ENCODE results near the gene DLD.
A peak's percentile ranks its signal among the peaks of the same experiment; 100 is the strongest.
"Not testable (repeated sequence)": the region's sequence is repeated elsewhere in the genome, so short reads cannot be mapped to it uniquely, and the experiment has no call there.

The DLD gene, protein sequence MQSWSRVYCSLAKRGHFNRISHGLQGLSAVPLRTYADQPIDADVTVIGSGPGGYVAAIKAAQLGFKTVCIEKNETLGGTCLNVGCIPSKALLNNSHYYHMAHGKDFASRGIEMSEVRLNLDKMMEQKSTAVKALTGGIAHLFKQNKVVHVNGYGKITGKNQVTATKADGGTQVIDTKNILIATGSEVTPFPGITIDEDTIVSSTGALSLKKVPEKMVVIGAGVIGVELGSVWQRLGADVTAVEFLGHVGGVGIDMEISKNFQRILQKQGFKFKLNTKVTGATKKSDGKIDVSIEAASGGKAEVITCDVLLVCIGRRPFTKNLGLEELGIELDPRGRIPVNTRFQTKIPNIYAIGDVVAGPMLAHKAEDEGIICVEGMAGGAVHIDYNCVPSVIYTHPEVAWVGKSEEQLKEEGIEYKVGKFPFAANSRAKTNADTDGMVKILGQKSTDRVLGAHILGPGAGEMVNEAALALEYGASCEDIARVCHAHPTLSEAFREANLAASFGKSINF

DNA sequence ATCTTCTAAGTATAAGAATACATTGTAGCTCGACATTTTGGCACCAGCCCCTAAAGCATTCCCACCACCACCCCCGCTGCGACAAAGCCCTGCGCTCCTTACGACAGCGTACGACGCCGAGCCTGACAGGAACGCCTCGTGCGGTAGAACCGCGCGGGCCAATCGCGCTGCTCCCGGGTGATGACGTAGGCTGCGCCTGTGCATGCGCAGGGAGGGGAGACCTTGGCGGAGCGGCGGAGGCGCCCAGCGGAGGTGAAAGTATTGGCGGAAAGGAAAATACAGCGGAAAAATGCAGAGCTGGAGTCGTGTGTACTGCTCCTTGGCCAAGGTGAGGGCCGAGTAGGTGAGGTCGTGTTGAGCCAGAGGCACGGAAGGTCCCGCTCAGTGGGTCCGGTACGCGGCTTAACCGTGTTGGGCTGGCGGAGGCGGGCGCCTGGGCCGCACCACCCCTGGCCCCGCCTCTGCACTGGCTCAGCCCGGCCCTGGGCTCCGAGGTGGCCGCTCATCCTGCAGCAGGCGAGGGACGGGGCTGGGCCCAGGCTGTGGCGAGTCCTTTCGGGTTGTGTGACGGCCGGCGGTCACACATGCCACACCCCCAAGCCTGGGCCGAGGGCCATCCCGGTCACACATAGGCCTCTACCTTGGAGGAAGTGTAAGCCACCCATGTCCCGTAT is at the start of gene DLD:
TSS of gene DLD (plus strand) at position 222 of the 674 bp plus-strand sequence. CDS start at position 290, 68 bp downstream.
- DNase-seq: peak; percentile 83 to 98

DNA sequence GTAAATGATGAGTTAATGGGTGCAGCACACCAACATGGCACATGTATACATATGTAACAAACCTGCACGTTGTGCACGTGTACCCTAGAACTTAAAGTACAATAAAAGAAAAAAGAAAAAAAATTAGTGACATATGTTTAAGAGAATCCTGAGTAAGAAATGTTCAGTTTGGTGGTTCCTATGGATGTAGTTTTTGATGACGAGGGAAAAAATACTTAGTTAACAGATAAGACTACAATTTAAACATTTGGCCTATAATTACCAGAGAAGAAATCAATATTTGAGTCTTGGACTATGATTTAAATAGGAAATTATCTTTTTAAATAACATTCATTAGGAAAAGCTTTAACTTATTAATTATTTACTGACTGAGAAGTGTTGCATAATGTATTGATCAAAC is 48.8 kb upstream of the DLD start:
- no peak for DNase-seq

DNA sequence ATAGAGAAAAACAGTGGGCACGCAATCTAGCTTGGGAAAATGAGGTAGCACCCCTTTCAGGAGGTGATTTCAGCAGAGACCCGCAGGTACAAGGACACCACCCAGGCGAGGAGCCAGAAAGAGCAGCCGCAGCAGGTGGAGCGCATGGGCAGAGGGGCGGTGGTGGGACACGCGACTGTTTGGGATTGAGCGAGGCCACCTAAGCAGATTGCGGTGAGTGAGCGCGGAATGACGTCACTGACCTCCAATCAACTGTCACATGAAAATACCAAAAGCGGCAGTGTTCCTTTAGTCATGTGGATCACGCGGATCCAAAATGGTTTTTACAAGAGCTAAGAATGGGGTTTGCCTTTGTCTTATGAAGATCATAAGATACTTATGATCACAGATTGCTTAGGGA is 47.8 kb upstream of the DLD start:
- DNase-seq: no peak

DNA sequence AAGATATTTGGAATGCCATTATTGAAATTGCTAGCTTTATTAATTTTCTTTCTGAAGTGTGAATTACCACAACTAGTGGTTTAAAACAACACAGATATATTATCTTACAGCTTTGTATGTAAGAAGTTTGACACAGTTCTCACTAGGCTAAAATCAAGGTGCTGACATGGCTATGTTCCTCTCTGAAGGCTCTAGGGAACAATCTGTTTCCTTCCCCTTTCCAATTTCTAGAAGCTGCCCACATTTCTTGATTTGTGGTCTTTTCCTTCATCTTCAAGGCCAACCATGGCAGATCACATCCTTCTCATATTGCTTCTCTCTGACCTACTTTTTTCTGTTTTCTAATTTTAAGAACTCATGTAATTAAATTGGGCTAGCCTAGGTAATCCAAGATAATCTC is 44.7 kb upstream of the DLD start:
- no peak for DNase-seq

DNA sequence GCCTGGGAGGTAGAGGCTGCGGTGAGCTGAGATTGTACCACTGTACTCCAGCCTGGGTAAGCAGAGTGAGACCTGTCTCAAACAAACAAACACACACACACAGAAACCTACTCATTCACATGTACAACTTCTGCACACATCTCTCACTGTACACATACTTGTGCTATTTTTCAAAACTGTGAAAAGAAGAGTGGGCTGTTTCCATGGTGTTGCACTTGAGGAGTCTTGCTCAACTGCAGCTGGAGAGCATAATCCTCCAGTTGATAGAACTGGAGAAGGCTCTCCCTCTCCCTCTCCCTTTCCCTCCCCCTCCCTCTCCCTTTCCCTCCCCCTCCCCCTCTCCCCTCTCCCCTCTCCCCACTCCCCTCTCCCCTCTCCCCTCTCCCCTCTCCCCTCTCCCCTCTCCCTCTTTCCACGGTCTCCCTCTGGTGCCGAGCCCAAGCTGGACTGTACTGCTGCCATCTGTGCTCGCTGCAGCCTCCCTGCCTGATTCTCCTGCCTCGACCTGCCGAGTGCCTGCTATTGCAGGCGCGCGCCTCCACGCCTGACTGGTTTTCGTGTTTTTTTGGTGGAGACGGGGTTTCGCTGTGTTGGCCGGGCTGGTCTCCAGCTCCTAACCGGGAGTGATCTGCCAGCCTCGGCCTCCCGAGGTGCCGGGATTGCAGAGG is 43.7 kb upstream of the DLD start:
- no peak for DNase-seq

DNA sequence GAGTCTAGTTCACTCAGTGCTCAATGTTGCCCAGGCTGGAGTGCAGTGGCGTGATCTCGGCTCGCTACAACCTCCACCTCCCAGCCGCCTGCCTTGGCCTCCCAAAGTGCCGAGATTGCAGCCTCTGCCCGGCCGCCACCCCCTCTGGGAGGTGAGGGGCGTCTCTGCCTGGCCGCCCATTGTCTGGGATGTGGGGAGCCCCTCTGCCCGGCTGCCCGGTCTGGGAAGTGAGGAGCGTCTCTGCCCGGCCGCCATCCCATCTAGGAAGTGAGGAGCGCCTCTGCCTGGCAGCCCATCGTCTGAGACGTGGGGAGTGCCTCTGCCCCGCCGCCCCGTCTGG is 43.2 kb upstream of the DLD start:
- DNase-seq: not testable (repeated sequence)

DNA sequence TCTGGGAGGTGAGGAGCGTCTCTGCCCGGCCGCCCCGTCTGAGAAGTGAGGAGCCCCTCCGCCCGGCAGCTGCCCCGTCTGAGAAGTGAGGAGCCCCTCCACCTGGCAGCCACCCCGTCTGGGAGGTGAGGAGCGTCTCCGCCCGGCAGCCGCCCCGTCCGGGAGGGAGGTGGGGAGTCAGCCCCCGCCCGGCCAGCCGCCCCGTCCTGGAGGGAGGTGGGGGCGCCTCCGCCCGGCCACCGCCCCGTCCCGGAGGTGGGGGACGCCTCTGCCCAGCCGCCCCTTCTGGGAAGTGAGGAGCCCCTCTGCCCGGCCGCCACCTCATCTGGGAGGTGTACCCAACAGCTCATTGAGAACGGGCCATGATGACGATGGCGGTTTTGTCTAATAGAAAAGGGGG is 42.8 kb upstream of the DLD start:
- DNase-seq: not testable (repeated sequence)

DNA sequence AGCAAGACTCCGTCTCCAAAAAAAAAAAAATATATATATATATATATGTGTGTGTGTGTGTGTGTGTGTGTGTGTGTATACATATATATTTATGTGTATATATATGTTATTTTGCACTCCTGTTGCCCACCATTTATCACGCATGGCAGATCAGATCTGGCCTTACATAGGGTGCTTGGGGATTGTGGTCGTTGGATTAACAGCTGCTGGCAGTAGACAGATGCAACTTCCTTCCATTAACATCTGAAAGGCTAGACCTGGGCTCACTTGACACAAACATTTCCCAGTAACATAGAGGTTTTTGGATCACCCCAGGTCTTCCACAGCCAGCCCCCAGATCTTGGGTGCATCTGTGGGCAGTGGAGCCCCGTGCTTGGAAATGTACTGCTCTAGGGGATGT is 40.8 kb upstream of the DLD start:
- DNase-seq: no peak

DNA sequence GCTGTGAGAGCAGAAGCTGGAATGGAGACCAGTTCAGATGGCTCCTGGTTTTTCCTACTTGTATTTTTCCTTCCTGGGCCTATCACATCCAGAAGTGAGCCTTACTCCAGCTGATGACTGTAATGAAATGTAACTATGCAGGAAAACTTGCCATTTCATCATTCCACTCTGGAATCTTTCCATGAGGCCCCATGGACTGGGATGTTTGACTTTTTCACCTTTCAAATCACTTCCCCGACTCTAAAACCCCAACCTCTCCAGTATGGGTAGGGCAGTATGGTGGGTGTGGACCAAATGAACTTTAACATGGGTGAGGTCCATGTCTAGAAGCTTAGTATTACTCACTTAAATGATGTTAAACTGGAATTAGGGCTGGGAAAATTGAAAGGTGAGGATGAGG is 40.3 kb upstream of the DLD start:
- no peak for DNase-seq

DNA sequence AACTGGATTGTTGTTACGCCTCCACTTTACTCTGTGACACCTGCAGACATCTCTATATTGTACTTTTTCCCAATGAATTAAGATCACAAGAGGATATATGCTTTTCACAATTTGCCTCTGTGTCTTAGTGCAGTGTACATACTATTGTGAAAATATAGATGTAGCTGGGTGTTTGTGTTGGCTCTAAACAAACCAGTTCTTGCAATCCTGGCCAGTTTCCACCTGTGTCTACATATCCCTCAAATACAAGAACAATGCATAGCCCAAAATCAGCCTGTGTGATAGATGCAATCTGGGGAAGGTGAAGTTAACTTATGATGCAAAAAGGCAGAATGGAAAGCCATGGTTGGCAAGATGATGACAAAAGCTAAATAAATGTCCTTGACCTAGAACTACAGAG is 36.5 kb upstream of the DLD start:
- no peak for DNase-seq

DNA sequence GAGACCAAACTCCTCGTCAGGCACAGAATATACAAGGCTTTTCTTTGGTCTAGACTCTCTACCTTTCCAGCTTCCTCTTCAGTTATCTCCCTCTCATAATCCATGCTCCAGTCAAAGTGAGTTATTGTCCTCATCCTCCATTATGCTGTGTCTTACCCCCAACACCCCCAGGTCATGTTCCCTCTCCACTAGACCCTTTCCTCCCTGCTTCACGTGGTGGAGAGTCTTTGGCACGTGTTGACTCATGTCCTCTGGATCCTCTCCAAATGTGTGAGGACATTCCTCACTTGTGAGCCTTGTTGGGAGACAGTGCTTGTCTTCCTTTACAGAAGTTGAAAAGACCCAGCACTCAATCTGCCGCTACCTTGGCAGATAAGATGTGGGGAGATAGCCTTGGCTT is 36.0 kb upstream of the DLD start:
- no peak for DNase-seq

DNA sequence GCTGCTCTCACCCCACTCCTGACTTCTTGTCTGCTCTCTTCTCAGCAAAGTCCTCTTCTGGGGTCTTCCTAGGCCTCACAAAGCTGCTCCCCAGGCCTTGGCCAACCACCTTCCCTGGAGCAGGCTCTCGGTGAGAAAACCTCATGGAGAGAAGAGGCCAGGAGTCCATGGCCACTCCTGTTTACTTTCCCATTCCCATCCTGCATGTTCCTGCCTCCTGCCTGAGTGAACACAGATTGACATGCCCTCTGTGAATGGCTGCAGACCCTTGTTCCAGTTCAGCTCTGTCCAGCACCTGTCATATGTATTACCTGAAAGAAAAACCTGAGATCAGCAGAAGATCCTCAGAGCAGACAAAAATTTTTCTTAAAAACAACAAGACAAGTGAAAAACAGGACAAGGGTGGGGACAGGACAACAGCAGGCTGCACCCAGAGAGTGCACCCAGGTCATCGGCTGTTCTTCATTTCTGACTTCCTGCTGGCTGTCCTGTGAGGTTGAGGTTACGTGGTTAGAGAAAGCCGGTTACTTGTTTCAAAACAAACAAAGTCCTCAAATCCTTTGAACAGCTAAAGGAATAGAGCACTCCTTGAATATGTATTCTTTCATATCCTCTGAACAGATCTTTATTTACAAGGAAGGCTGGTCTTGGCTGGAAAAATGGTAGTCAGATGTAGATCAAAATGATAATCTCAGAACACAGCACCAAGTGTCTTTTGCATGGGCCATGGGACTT is 34.0 kb upstream of the DLD start:
- no peak for DNase-seq

DNA sequence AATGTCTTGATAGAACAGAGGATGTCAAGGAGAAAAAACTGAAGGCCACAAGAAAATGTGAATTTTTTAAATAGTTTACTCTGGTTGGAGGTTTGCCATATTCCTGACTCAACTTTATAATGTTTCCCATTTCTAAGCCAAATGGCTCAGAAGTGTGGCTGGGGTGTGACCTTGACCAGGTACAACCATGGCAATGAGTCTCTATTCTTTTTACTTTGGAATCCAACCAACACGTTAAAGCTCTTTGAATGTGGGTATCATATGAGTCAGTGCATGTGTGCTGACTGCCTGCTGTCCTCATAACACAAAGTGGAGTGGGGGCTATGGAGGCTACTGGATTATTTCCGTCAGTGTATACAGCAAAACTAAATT is 33.5 kb upstream of the DLD start:
- DNase-seq: no peak

DNA sequence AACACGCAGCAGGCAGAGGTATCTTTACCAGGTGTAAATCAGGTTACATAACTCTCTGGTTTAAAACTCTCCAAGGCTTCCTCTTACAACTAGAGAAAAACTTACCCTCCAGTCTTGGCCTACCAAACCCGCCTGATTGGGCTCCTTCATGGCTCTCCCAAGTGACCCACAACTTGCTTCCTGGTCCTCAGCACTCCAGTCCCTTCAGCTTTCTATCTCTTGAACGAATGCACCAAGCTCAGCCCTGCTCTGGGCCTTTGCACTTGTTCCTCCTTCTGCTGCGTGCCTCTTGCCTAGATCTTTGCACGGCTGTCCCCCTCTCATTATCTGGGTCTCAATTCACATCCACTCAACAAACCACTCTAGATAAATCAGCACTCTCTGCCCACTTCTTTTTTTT is 32.7 kb upstream of the DLD start:
- no peak for DNase-seq

DNA sequence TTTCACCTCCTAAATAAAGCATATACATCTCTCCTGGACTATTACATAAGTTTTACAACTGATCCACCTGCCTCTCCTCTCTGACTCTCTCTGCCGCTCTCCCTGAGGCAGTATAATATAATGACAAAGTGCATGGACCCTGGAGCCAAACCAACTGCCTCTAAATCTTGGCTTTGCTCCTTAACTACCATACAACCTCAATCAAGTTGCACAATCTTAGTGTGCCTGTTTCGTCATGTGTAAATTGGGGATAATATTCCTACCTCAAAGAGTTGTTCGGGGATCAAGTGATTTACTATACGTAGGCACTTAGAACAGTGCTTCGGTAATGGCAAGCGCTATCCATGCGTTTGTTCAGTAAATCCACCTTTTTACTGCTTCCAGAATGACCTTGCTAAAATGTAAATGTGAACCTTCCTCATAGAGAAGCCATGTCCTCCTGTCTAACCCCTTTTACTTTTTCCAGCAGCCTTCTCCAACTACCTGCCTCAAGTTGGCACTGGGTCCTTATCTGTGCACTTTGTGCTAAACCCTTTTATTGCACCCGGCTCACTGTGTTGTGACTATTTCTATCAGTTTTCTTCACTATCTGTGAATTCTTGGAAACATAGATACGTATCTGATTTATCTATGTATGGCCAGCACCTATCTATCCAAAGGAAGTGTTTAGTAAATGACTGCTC is 30.6 kb upstream of the DLD start:
- DNase-seq: no peak

DNA sequence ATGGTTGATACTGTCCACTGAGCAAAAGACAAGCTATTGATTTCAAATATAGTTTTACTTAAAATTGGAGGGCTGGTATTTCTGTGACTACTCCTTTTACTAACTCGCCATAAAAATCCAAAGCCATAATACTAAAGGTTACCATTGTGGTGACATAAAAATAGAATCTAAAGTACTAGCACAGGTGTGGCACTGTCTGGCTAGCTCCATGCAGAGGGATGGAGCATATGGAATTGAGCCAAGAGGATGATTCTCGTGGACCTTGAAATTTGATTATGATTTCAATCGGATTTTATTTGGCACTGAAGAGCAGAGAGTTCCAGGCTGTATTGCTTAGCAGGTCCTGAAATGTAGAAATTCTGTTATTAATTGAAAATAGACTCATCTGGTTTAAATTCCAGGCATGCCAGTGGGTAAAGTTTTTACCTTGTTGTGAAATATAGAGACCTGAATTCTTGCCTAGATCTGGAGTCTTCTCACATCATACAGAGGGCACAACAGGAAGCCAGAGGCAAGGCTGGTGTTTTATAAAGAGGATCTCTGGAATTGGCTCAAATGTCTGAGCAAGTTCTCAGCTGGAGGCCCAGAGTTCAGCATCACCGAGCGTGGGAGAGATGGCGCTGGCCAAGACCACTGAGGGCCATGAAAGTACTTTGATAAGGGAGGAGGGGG is 29.9 kb upstream of the DLD start:
- no peak for DNase-seq

DNA sequence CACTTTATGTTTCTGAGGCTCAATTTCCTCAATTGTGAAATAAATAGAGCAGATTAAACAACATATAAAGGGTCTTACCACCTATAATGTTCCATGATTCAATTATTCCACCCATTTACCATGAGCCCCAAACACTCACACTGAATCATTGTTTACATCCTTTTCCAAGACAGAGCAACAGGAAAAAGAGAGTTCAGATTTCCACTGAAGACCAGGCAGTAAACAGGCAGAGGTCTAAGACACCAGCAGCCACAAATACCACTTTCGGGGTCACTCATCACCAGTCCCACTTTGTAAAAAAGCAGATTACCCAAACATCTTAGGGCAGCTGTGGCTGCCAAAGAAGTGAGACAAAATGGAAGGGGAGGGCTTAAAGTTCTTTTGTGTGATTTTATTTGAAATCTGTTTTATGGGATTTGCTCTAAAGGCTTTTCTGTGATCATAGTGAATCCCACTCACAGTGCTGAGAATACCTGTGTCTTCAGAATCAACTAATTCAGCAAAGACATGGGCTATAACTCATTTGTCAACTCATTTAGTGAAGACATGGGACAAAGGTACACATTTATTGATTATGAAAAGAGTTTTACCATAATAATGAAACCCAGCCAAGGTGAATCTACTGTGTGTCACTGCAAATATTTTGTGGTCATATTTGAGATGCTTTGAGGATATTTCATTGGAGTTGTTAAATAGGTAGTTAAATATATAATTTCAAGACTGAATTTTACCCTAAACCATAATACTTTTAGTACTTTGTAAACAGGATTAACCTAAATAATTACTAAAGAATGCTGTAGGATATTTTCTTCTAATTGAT is 24.8 kb upstream of the DLD start:
- no peak for DNase-seq

DNA sequence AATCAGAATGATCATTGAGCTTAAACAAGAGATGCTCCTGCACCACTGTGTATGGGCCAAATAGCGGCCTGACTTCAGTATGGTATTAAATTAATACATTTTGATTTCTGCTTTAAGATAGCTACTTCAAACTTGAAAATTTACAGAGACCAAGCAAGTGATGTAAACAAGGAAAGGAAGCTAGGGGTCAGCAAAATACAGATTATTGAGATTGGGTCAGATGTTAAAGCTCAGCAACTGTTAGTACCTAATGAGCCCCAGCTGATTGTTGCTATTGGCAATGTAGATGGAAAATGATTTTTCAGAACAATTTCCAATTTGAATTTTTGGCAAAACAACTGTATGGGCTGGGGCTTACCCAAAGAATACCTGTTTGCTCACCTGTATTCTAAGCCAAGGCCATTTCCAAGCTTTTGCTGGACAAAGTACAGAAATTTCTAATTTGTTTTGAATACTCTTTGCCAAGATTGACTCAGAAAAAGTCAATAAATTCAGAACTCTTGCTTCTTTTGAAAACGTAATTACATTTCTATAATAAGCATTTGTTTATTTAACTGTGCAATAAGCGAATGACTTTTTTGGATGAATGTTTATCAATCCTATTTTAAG is 23.0 kb upstream of the DLD start:
- DNase-seq: no peak

DNA sequence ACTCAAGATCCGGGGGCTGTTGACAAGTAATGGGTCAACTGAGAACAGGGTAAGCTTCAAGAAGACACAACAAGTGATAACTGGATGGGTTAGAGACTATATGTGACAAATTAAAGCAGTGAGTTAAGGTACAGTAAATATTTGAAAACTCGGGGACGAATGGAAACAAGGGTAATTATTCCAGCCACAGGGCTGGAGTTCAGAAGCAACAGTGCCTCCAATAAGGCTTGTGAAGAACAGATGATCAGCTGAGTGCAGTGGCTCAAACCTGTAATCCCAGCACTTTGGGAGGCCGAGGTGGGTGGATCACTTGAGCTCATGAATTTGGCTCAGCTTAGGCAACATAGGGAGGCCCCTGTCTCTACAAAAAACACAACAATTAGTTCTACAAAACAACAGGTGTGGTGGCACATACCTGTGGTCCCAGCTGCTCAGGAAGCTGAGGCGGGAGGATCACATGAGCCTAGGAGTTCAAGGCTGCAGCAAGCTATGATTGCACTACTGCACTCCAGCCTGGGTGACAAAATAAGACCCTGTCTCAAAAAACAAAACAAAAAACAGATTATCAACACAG is 20.5 kb upstream of the DLD start:
- DNase-seq: no peak

DNA sequence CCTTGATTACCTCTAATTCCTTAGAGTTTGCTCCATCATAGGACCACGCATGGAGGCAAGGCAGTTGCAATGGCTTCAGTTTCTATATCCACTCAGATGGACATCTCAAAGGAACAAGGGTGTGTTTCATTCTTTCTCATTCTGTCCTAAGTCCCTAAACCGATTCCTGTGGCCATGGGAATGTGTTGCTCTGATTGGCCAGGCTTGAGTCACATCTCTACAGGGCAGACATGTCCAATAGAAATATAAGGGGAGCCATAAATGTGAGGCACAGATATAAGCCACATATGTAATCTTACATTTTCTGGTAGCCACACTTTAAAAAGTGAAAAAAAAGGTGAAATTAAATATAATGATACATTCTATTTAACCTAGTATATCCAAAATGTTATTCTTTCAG is 16.9 kb upstream of the DLD start:
- DNase-seq: no peak
